Measurements from ENCODE around the gene SPSB2.

The SPSB2 gene

GRCh38 chr12:6873094-6874014 lies at the start of gene SPSB2:
Gene SPSB2, minus strand, starts transcription at chr12:6873303. Its CDS starts 402 bp downstream, at chr12:6872901.
- TF ChIP-seq CTCF (IDR thresholded peaks at IDR 0.05; ENCODE audit: extremely low read depth, insufficient read depth, missing control alignments), result no peak
- DNase-seq (ENCODE audit: low spot score), result peak; percentile 98
- in situ Hi-C loops (cut with MboI; ENCODE audit: low pct_unique_long_range_greater_than_20kb, low sequenced_read_pairs, unreplicated experiment), result no loop called here

- in situ Hi-C loops (cut with MboI; ENCODE audit: low pct_unique_long_range_greater_than_20kb, low sequenced_read_pairs, unreplicated experiment), result no loop called here
- no peak for DNase-seq (ENCODE audit: low spot score)
- no peak for TF ChIP-seq CTCF (IDR thresholded peaks at IDR 0.05; ENCODE audit: extremely low read depth, insufficient read depth, missing control alignments)
Measured at GRCh38 chr12:6921996-6922946, 49.2 kb upstream of the SPSB2 start.

GRCh38 chr12:6921539-6921938 lies 48.4 kb upstream of the SPSB2 start:
- no peak for DNase-seq (ENCODE audit: low spot score)
- no peak for TF ChIP-seq CTCF (IDR thresholded peaks at IDR 0.05; ENCODE audit: extremely low read depth, insufficient read depth, missing control alignments)
- in situ Hi-C loops (cut with MboI; ENCODE audit: low pct_unique_long_range_greater_than_20kb, low sequenced_read_pairs, unreplicated experiment), result no loop called here

- no peak for TF ChIP-seq CTCF (IDR thresholded peaks at IDR 0.05; ENCODE audit: extremely low read depth, insufficient read depth, missing control alignments)
- in situ Hi-C loops (cut with MboI; ENCODE audit: low pct_unique_long_range_greater_than_20kb, low sequenced_read_pairs, unreplicated experiment), result no loop called here
- no peak for DNase-seq (ENCODE audit: low spot score)
Measured at GRCh38 chr12:6919588-6919987, 46.5 kb upstream of the SPSB2 start.

- in situ Hi-C loops (cut with MboI; ENCODE audit: low pct_unique_long_range_greater_than_20kb, low sequenced_read_pairs, unreplicated experiment), result no loop called here
- TF ChIP-seq CTCF (IDR thresholded peaks at IDR 0.05; ENCODE audit: extremely low read depth, insufficient read depth, missing control alignments), result no peak
- no peak for DNase-seq (ENCODE audit: low spot score)
Measured at GRCh38 chr12:6917491-6918231, 44.6 kb upstream of the SPSB2 start.
